Mesenteric fat pad (tissue), 1 donor: ENCODE results near the gene ZNF763. TPM values are rescaled to one million over a fixed set of nuclear protein-coding genes. Genes with fewer than 3 reads are reported as not detected.
"Not testable (repeated sequence)": the region's sequence is repeated elsewhere in the genome, so short reads cannot be mapped to it uniquely, and the experiment has no call there.

Experiments used
- DNase-seq: peaks from one replicate; pipeline ENCODE4 v3.0.0-alpha.2; 2020; ENCODE audit warnings: low spot score
- total RNA-seq: library from RNA; stranded (reverse); fragmentation: NEBNext Ultra II Directional; extraction: Animal tissue kit (Norgen Biotek cat#: 25700); gene quantifications from one replicate; pipeline ENCODE4 v1.2.1, GENCODE V29; 2021
- donor health status: DM: yes; HTN: yes; CAD: no.

ZNF763 gene
- total RNA-seq, 1 donor from 2014 or later, result 0.87 TPM

- no peak for DNase-seq
Measured at GRCh38 chr19:11971041-11971440, 6.2 kb downstream of the ZNF763 start.

GRCh38 chr19:11973019-11973810 is 8.4 kb downstream of the ZNF763 start:
- no peak for DNase-seq

- no peak for DNase-seq
Measured at GRCh38 chr19:11978492-11979100, 13.8 kb downstream of the ZNF763 start.

GRCh38 chr19:11979527-11979926 is 14.7 kb downstream of the ZNF763 start:
- DNase-seq, result no peak

GRCh38 chr19:11982526-11982925 is 17.7 kb downstream of the ZNF763 start:
- DNase-seq, result no peak

GRCh38 chr19:11984986-11985385 is 20.1 kb downstream of the ZNF763 start:
- DNase-seq, result no peak

- no peak for DNase-seq
Measured at GRCh38 chr19:11986754-11987153, 21.9 kb downstream of the ZNF763 start.

- DNase-seq, result peak; percentile 97
Measured at GRCh38 chr19:11987405-11988281, 22.8 kb downstream of the ZNF763 start.

- no peak for DNase-seq
Measured at GRCh38 chr19:11989112-11989456, 24.2 kb downstream of the ZNF763 start.

GRCh38 chr19:11991921-11992320 is 27.1 kb downstream of the ZNF763 start:
- not testable (repeated sequence) for DNase-seq

- no peak for DNase-seq
Measured at GRCh38 chr19:11995174-11995573, 30.3 kb downstream of the ZNF763 start.

- DNase-seq, result no peak
Measured at GRCh38 chr19:12000152-12000981, 35.5 kb downstream of the ZNF763 start.

- no peak for DNase-seq
Measured at GRCh38 chr19:12015015-12015752, 50.3 kb downstream of the ZNF763 start.

GRCh38 chr19:12015753-12016116 is 50.9 kb downstream of the ZNF763 start:
- DNase-seq, result no peak

Other genes starting within 250 kb of the ZNF763 start
- 6.8 TPM for gene ZNF823, start 226.1 kb upstream of the ZNF763 start, total RNA-seq
- 5.7 TPM for gene ZNF441, start 198.0 kb upstream of the ZNF763 start, total RNA-seq
- 1.5 TPM for gene ZNF491, start 166.5 kb upstream of the ZNF763 start, total RNA-seq
- 12.2 TPM for gene ZNF440, start 150.8 kb upstream of the ZNF763 start, total RNA-seq
- 2.3 TPM for gene ZNF439, start 116.3 kb upstream of the ZNF763 start, total RNA-seq
- gene ZNF69, start 77.3 kb upstream of the ZNF763 start, total RNA-seq, result 6.4 TPM
- 9.1 TPM for gene ZNF700, start 39.9 kb upstream of the ZNF763 start, total RNA-seq
- 3.5 TPM for gene ZNF433, start 70.6 kb downstream of the ZNF763 start, total RNA-seq
- gene ZNF878, start 87.9 kb downstream of the ZNF763 start, total RNA-seq, result not detected
- 3.0 TPM for gene ZNF844, start 99.7 kb downstream of the ZNF763 start, total RNA-seq
- 1.1 TPM for gene ZNF20, start 175.3 kb downstream of the ZNF763 start, total RNA-seq
- 3.4 TPM for gene ZNF625, start 191.7 kb downstream of the ZNF763 start, total RNA-seq
- gene ZNF136, start 198.1 kb downstream of the ZNF763 start, total RNA-seq, result 6.5 TPM